MM.1S (cell line): ENCODE results near the gene CD163.

Source experiments
- DNase-seq: peaks from one replicate; pipeline ENCODE4 v3.0.0-alpha.2; 2015
- H2AFZ ChIP-seq: fragments of 300-600 bp; sonication (generic); 2 replicates; pipeline ENCODE4 v1.6.0; 2016; ENCODE audit warnings: antibody characterized with exemption, low read length
- H3F3A ChIP-seq: fragments of 300-600 bp; sonication (generic); 2 replicates; pipeline ENCODE4 v1.6.1; 2016; ENCODE audit warnings: mild to moderate bottlenecking, antibody characterized with exemption, low read length, moderate library complexity, mixed read lengths; ENCODE audit not compliant: insufficient read depth
- H3K27ac ChIP-seq: fragments of 300-600 bp; sonication (generic); 2 replicates; pipeline ENCODE4 v1.5.1; 2016; ENCODE audit warnings: mild to moderate bottlenecking, low read length
- H3K27me3 ChIP-seq: fragments of 300-600 bp; sonication (generic); replicated peaks from 2 replicates; pipeline ENCODE4 v1.6.0; 2016; ENCODE audit warnings: low read length; ENCODE audit not compliant: insufficient read depth
- H3K36me3 ChIP-seq: fragments of 300-600 bp; sonication (generic); replicated peaks from 2 replicates; pipeline ENCODE4 v1.6.1; 2016; ENCODE audit warnings: mild to moderate bottlenecking, low read length, mixed read lengths; ENCODE audit not compliant: insufficient read depth
- H3K4me1 ChIP-seq: fragments of 300-600 bp; sonication (generic); 2 replicates; pipeline ENCODE4 v1.6.1; 2016; ENCODE audit warnings: low read length, mixed read lengths
- H3K4me2 ChIP-seq: fragments of 300-600 bp; sonication (generic); 2 replicates; pipeline ENCODE4 v1.6.0; 2016; ENCODE audit warnings: low read depth, low read length
- H3K4me3 ChIP-seq: fragments of 300-600 bp; sonication (generic); 2 replicates; pipeline ENCODE4 v1.5.1; 2016; ENCODE audit warnings: low read length, mixed read lengths
- H3K79me2 ChIP-seq: fragments of 300-600 bp; sonication (generic); 2 replicates; pipeline ENCODE4 v1.6.1; 2016; ENCODE audit warnings: mixed run types, low read length, mixed read lengths
- H3K9ac ChIP-seq: fragments of 300-600 bp; sonication (generic); 2 replicates; pipeline ENCODE4 v1.6.1; 2016; ENCODE audit warnings: low read length, mixed read lengths
- H3K9me2 ChIP-seq: fragments of 300-600 bp; sonication (generic); replicated peaks from 2 replicates; pipeline ENCODE4 v1.6.1; 2016; ENCODE audit warnings: mild to moderate bottlenecking, low read length, mixed read lengths; ENCODE audit not compliant: insufficient read depth
- H3K9me3 ChIP-seq: fragments of 300-600 bp; sonication (generic); replicated peaks from 2 replicates; pipeline ENCODE4 v1.6.1; 2016; ENCODE audit warnings: mild to moderate bottlenecking, low read length, mixed read lengths; ENCODE audit not compliant: insufficient read depth
- H4K20me1 ChIP-seq: fragments of 300-600 bp; sonication (generic); 2 replicates; pipeline ENCODE4 v1.6.1; 2016; ENCODE audit warnings: mild to moderate bottlenecking, low read length, moderate library complexity, mixed read lengths; ENCODE audit not compliant: insufficient read depth
- CTCF ChIP-seq: fragments of 300-600 bp; sonication (generic); IDR thresholded peaks from 2 replicates; pipeline ENCODE4 v1.5.1; 2016; ENCODE audit warnings: antibody characterized with exemption, low read length, mixed read lengths
- EZH2 ChIP-seq: fragments of 300-600 bp; sonication (generic); optimal IDR thresholded peaks from 2 replicates; pipeline ENCODE3; 2017; ENCODE audit warnings: low read depth, mild to moderate bottlenecking, antibody characterized with exemption, low read length, mixed read lengths
- EZH2phosphoT487 ChIP-seq: fragments of 300-600 bp; sonication (generic); IDR thresholded peaks from 2 replicates; pipeline ENCODE4 v1.6.1; 2018; ENCODE audit warnings: antibody characterized with exemption, low read length

Gene CD163

DNA sequence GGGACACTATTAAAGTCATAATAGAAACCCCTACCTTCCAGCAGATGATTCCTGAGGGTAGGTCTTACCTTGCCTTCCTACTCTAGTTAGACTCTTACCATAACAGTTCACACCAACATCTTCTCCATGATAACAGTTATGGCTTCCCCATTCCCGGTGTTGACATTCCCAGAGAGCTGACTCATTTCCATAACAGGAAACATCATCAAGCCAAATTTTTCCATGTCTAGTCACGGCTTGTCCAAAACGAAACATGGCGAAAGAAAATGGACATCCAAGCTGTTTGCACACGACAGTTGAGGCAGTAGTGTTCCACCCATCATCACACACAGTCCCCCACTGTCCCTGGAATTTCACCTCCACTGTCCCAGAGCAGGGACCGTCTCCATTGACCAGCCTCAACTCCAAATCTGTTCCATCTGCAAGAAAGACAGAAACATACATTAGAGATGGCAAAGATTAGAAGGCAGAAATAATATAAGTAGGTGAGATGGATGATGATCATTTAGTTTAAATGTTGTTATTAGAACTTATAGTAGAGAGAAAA, 70.2 kb downstream of the CD163 start:
- no peaks in the 10 kb centered on the region for H3K4me1 ChIP-seq
- H2AFZ ChIP-seq = no peak overlapping the region
- no peaks in the 10 kb centered on the region for H3K79me2 ChIP-seq
- no peaks in the 10 kb centered on the region for H3F3A ChIP-seq
- H3K27me3 ChIP-seq = no peaks in the 10 kb centered on the region
- no peak overlapping the region for H3K9ac ChIP-seq
- H3K9me2 ChIP-seq = no peaks in the 10 kb centered on the region
- DNase-seq = no peak
- TF ChIP-seq EZH2phosphoT487 (no peak), CTCF (no peak), EZH2 (no peak)
- H3K4me2 ChIP-seq = no peak overlapping the region
- no peaks in the 10 kb centered on the region for H4K20me1 ChIP-seq
- H3K27ac ChIP-seq = no peak overlapping the region
- no peaks in the 10 kb centered on the region for H3K36me3 ChIP-seq
- H3K9me3 ChIP-seq = no peaks in the 10 kb centered on the region
- H3K4me3 ChIP-seq = no peak overlapping the region

DNA sequence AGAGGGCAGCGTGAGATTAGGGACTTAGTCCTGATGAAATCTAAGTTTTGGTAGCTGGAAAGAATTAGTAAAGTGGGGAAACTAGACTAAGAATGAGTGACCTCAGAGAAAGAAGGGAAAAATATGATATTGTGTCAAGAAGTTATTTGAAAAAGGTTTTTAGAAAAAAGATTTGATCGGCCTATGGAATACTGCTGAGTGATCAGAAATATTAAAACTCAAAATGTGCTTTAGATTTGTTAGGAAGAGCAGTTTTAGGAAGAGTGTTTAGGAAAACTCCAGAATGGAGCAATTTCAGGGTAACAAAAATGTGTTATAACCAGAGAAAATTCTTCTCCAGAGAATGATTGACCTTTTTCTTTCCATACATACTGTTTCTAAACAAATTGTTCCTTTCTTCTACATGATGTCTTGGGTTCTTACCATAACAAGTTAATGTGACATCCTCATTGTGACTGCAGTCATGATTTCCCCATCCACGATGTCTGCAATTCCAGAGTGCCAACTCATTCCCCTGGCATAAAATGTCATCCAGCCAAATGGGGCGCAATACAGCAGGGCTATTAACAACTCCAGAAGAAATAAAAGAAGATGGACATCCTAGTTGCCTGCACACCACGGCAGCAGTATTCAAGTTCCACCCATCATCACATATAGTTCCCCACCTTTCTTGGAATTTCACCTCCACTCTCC, 71.4 kb downstream of the CD163 start:
- H3K36me3 ChIP-seq = no peaks in the 10 kb centered on the region
- no peak for TF ChIP-seq EZH2
- no peak for TF ChIP-seq EZH2phosphoT487
- TF ChIP-seq CTCF = no peak
- H4K20me1 ChIP-seq = no peaks in the 10 kb centered on the region
- no peaks in the 10 kb centered on the region for H3F3A ChIP-seq
- H2AFZ ChIP-seq = no peak overlapping the region
- no peaks in the 10 kb centered on the region for H3K27me3 ChIP-seq
- no peak overlapping the region for H3K4me2 ChIP-seq
- H3K9ac ChIP-seq = no peak overlapping the region
- no peak overlapping the region for H3K27ac ChIP-seq
- H3K4me3 ChIP-seq = no peak overlapping the region
- H3K9me2 ChIP-seq = no peaks in the 10 kb centered on the region
- no peak for DNase-seq
- H3K4me1 ChIP-seq = no peaks in the 10 kb centered on the region
- H3K9me3 ChIP-seq = no peaks in the 10 kb centered on the region
- H3K79me2 ChIP-seq = no peaks in the 10 kb centered on the region
